Measurements from ENCODE around the gene EAF1. TPM values are rescaled to one million over a fixed set of nuclear protein-coding genes. Genes with fewer than 3 reads are reported as not detected.

Gene EAF1
- total and polyA plus RNA-seq, 2 donors (not counting 1 experiment from before 2014, with no cell fraction given) = 8.3 to 19.8 TPM

- no peaks in the 10 kb centered on the region for H3K36me3 ChIP-seq (replicated peaks in 1 of 2; ENCODE audit: control extremely low read depth in 1 of 2, control insufficient read depth in 1 of 2, extremely low read depth in 1 of 2, insufficient read depth in 2 of 2, low read length in 1 of 2)
- DNase-seq (no peak), ATAC-seq (ENCODE audit: low read depth) (no peak)
- no peaks in the 10 kb centered on the region for H3K79me2 ChIP-seq (ENCODE audit: control insufficient read depth, insufficient read depth, low read length)
- H4K20me1 ChIP-seq (ENCODE audit: control insufficient read depth, insufficient read depth, low read length, poor library complexity, severe bottlenecking) = no peaks in the 10 kb centered on the region
- no CpG with 5 or more reads among the region's 2 CpGs for WGBS (ENCODE audit: insufficient coverage)
- H3K4me1 Mint-ChIP-seq = no peaks in the 10 kb centered on the region
- H2AFZ ChIP-seq (ENCODE audit: insufficient read depth, low read depth, low read length, poor library complexity, severe bottlenecking) = no peak overlapping the region
- no peak overlapping the region for H3K9ac ChIP-seq (ENCODE audit: low read length)
- POLR2A ChIA-PET = no interaction called here
- intact Hi-C loops (cut with micrococcal nuclease) = no loop called here
- H3K27ac ChIP-seq (ENCODE audit: low read length in 2 of 2) = no peak overlapping the region
- CTCF ChIA-PET = no interaction called here
- no peak overlapping the region for H3K4me3 ChIP-seq (ENCODE audit: control extremely low read depth in 1 of 5, extremely low read depth in 1 of 5, insufficient read depth in 1 of 5, low read depth in 2 of 5, low read length in 4 of 5)
- no peaks in the 10 kb centered on the region for H3K4me1 ChIP-seq (ENCODE audit: control insufficient read depth in 2 of 2, insufficient read depth in 2 of 2, low read length in 2 of 2)
- H3K27me3 ChIP-seq (replicated peaks in 1 of 4; ENCODE audit: control extremely low read depth in 1 of 4, control insufficient read depth in 3 of 4, insufficient read depth in 4 of 4, low read length in 3 of 4) = no peaks in the 10 kb centered on the region
- no peaks in the 10 kb centered on the region for H3K9me3 ChIP-seq (ENCODE audit: control extremely low read depth in 1 of 3, control insufficient read depth in 2 of 3, insufficient read depth in 1 of 3, low read length in 2 of 3)
- H3K4me3 Mint-ChIP-seq = no peak overlapping the region
- H3K27me3 Mint-ChIP-seq = peaks cover 8% of the 10 kb centered on the region
- no peak overlapping the region for H3K4me2 ChIP-seq (replicated peaks; ENCODE audit: low read depth, low read length, poor library complexity, severe bottlenecking)
- TF ChIP-seq EZH2 (IDR thresholded peaks at IDR 0.05; ENCODE audit: borderline replicate concordance, insufficient read depth, low read depth, low read length, poor library complexity, severe bottlenecking) (no peak), CTCF (IDR thresholded peaks at IDR 0.05) (no peak)
- peaks cover 3% of the 10 kb centered on the region for H3K9me3 Mint-ChIP-seq (ENCODE audit: insufficient read depth)
- no peak overlapping the region for H3K27ac Mint-ChIP-seq
These were observed 58.6 kb downstream of the EAF1 start for GRCh38 chr3:15486020-15486419.

GRCh38 chr3:15486979-15487378 lies 59.6 kb downstream of the EAF1 start:
- Histone ChIP-seq H4K20me1 (ENCODE audit: control insufficient read depth, insufficient read depth, low read length, poor library complexity, severe bottlenecking) (no peaks in the 10 kb centered on the region), H3K79me2 (ENCODE audit: control insufficient read depth, insufficient read depth, low read length) (no peaks in the 10 kb centered on the region), H2AFZ (ENCODE audit: insufficient read depth, low read depth, low read length, poor library complexity, severe bottlenecking) (no peak overlapping the region), H3K27ac (ENCODE audit: low read length in 2 of 2) (no peak overlapping the region), H3K9me3 (ENCODE audit: control extremely low read depth in 1 of 3, control insufficient read depth in 2 of 3, insufficient read depth in 1 of 3, low read length in 2 of 3) (no peaks in the 10 kb centered on the region), H3K9ac (ENCODE audit: low read length) (no peak overlapping the region), H3K4me2 (replicated peaks; ENCODE audit: low read depth, low read length, poor library complexity, severe bottlenecking) (no peak overlapping the region), H3K4me1 (ENCODE audit: control insufficient read depth in 2 of 2, insufficient read depth in 2 of 2, low read length in 2 of 2) (no peaks in the 10 kb centered on the region), H3K27me3 (replicated peaks in 1 of 4; ENCODE audit: control extremely low read depth in 1 of 4, control insufficient read depth in 3 of 4, insufficient read depth in 4 of 4, low read length in 3 of 4) (no peaks in the 10 kb centered on the region), H3K4me3 (ENCODE audit: control extremely low read depth in 1 of 5, extremely low read depth in 1 of 5, insufficient read depth in 1 of 5, low read depth in 2 of 5, low read length in 4 of 5) (no peak overlapping the region), H3K36me3 (replicated peaks in 1 of 2; ENCODE audit: control extremely low read depth in 1 of 2, control insufficient read depth in 1 of 2, extremely low read depth in 1 of 2, insufficient read depth in 2 of 2, low read length in 1 of 2) (no peaks in the 10 kb centered on the region)
- Mint-ChIP-seq H3K4me1 (no peaks in the 10 kb centered on the region), H3K4me3 (no peak overlapping the region), H3K9me3 (ENCODE audit: insufficient read depth) (no peaks in the 10 kb centered on the region), H3K27ac (no peak overlapping the region), H3K27me3 (peaks cover 8% of the 10 kb centered on the region)
- TF ChIP-seq CTCF (IDR thresholded peaks at IDR 0.05) = no peak
- no peak for TF ChIP-seq EZH2 (IDR thresholded peaks at IDR 0.05; ENCODE audit: borderline replicate concordance, insufficient read depth, low read depth, low read length, poor library complexity, severe bottlenecking)
- intact Hi-C loops (cut with micrococcal nuclease) = no loop called here
- WGBS (ENCODE audit: insufficient coverage) = 88% methylated on average over 4 of the region's 4 CpGs
- CTCF ChIA-PET = no interaction called here
- DNase-seq (no peak), ATAC-seq (ENCODE audit: low read depth) (no peak)
- POLR2A ChIA-PET = no interaction called here

Data from B cell (primary cell).